B cell (primary cell): Measurements from ENCODE around the gene PTPRU.

Experiments
- EZH2 ChIP-seq: IDR thresholded peaks from 2 replicates; pipeline ENCODE4 v1.6.1; 2012; ENCODE audit warnings: borderline replicate concordance, low read depth, mild to moderate bottlenecking, moderate library complexity, low read length; ENCODE audit not compliant: insufficient read depth, poor library complexity, severe bottlenecking
- TF ChIP-seq, protein P1 (sequence below): fragments of 200-600 bp; IDR thresholded peaks from one replicate; pipeline ENCODE4 v1.8.0; 2022; ENCODE audit warnings: antibody characterized with exemption, mild to moderate bottlenecking

DNA sequence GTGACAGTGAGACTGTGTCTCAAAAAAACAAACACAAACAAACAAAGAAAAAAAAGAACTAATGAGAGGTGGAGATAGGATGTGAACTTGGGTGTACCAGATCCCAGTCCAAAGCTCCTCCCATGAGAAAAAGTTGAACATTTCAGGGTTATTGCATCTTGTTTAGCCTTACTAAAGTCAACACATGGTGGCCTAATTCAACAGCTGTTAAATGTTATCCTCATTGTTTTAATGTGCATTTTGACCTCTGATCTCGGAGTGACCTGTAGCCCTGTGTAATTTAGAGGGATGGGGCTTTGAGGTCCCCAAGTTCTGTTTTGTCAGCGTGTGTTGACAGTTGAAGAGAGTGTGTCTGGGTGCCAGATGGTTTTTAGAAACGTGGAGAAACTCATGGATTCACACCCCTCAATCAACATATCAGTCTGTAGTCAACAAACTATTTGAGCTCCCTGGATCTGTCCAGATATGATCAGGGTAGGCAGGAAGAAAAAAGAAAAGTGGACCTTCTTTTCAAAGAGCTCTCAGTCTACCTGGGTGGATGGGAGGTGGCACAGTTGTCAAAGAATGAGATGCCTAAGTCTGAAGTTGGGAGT is 34.7 kb downstream of the PTPRU start:
- TF ChIP-seq, protein P1, sequence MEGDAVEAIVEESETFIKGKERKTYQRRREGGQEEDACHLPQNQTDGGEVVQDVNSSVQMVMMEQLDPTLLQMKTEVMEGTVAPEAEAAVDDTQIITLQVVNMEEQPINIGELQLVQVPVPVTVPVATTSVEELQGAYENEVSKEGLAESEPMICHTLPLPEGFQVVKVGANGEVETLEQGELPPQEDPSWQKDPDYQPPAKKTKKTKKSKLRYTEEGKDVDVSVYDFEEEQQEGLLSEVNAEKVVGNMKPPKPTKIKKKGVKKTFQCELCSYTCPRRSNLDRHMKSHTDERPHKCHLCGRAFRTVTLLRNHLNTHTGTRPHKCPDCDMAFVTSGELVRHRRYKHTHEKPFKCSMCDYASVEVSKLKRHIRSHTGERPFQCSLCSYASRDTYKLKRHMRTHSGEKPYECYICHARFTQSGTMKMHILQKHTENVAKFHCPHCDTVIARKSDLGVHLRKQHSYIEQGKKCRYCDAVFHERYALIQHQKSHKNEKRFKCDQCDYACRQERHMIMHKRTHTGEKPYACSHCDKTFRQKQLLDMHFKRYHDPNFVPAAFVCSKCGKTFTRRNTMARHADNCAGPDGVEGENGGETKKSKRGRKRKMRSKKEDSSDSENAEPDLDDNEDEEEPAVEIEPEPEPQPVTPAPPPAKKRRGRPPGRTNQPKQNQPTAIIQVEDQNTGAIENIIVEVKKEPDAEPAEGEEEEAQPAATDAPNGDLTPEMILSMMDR = no peak
- no peak for TF ChIP-seq EZH2
